ENCODE data around the gene ABCD1.
A peak's percentile ranks its signal among the peaks of the same experiment; 100 is the strongest.
"Not testable (repeated sequence)": the region's sequence is repeated elsewhere in the genome, so short reads cannot be mapped to it uniquely, and the experiment has no call there.

ABCD1 gene

DNA sequence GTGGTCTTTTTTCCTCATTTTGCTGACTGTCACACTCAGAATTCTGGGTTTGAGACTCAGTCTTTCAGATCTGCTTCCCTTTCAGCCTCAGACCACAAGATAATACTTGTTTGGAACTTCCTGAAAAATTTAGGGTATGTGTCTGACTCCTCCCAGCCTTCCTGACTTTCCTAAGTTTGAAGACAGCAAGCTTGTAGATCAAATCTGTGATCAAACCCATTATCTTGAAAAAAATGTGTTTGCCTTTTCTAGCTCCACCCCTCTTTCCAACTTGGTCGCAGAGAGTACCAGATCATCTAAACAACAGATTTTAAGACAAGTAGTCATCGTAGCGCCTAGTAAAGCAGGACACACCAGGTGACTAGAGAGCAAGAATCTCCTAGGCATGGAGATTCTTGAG lies 10.4 kb upstream of the ABCD1 start:
- no peak for DNase-seq

DNA sequence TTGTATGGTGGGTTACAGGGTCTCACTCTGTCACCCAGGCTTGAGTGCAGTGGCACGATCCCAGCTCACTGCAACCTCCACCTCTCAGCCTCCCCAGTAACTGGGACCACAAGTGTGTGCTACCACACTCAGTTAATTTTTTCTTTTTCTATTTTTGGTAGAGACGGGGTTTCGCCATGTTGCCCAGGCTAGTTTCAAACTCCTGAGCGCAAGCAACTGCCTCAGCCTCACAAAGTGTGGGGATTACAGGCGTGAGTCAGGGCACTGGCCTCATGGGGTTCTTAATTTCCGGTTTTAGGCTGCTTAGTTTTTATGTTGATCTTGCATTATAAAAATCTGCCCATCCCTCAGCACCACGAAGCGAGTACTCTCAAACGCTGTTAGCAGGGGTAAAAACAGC lies 7.2 kb upstream of the ABCD1 start:
- no peak for DNase-seq

DNA sequence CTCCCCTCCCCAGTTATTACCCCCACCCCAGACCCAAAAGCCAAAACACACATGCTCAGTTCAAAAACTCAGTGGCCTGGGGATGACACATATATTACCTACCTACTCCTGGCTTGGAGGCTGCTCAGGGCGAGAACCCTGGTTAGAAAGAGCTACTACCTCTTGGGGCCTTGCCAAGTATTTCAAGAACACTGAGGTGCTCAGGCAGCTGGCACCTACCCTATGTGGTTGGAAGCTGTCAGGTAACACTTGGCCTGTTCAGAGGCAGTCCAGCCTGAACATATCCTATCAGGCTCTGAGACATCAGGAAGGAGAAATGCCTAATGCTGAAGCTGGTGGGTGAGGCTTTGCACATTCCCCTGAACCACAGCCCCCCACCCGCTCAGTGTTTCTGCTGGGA lies 5.4 kb upstream of the ABCD1 start:
- no peak for DNase-seq

DNA sequence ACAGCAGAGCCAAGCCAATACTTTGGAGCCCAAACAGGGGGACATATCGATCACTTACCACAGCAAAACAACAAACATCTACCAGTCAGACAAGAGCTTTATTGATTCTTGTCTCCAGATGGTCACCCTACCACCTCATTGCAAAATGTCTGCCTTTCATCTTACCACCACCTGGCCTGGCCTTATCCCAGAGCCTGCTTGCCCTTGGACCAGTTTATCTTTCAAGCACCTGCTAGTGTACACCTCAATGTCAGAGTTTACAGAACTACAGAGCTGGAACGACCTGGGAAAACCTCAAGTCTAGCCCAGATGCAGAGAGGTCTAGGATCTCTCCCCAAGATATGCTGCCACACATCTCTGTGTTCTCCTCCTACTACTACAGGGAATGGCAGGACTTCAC lies 5.0 kb upstream of the ABCD1 start:
- DNase-seq: no peak

DNA sequence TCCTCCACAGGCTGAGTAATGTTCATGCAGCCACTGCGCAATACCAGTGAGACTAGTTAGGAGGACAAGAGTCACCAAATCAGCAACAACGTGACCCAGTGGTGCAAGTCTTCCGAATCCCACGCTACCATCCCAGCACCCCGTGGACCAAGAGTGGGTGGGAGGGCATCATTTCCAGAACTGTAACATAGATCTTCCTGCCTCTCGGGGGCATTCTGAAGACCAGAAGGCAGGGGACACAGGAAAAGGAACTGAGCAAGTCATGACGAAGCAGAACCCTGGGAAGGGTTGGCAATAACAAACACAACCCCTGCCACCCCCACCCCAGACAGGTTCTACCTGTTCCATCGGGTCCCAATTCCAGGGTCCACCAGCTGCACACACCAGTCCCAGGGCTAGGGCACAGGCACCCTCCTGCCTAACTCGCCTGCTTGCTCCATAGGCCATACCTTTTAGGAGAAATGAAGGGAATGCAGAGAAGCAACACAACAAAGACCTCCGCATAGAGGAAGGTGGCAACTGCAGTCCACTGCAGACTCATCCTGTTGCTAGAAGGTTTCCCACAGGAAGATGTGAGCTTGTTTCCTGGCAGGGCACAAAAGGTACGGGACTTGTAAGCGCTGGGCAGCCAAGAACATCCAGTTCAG lies 1.8 kb upstream of the ABCD1 start:
- DNase-seq: no peak

DNA sequence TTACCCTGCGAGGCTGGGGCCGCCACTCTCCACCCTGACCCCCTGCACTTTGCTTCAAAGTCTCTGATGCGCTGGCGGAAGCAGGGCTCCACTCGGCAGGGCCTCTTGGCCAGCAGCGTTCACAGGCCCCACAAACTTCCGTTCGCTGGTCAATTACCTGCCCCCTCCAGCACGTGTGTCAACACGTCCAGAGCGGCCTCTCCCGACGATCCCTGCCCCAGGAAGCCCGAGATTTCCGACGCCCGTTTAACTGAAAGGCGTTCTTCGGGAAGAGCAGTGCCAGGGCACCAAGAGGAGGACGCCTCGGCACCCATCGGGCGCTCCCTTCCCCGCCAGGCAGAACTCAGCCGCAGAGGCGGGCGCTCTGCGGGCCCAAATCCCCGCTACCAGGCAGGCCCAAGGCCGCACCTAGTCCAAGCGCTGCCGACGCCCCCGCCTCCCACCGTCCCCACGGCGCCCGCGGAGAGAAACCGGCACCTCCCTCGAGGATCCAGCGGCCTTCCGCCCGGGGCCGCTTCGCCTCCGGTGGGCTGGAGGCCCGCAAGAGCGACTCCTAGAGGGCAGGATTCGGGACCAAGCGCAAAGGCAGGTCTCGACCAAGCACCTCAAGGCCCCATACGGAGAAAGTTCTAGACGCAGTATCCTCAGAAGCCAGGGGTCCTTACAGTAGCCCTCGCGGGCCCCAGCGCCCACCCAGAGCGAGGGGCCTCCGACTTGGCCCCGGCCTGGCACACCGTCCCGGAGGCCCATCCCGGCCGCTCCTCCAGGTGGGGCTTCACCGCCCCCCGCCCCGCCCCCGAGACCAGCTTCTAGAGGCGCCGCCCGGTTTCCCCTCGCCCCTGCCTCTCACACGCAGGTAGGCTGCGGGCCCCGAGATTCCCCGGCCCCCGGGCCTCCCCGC lies 1.1 kb upstream of the ABCD1 start:
- DNase-seq: peak; percentile 43

DNA sequence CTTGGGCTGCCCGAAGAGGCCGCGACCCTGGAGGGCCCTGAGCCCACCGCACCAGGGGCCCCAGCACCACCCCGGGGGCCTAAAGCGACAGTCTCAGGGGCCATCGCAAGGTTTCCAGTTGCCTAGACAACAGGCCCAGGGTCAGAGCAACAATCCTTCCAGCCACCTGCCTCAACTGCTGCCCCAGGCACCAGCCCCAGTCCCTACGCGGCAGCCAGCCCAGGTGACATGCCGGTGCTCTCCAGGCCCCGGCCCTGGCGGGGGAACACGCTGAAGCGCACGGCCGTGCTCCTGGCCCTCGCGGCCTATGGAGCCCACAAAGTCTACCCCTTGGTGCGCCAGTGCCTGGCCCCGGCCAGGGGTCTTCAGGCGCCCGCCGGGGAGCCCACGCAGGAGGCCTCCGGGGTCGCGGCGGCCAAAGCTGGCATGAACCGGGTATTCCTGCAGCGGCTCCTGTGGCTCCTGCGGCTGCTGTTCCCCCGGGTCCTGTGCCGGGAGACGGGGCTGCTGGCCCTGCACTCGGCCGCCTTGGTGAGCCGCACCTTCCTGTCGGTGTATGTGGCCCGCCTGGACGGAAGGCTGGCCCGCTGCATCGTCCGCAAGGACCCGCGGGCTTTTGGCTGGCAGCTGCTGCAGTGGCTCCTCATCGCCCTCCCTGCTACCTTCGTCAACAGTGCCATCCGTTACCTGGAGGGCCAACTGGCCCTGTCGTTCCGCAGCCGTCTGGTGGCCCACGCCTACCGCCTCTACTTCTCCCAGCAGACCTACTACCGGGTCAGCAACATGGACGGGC lies 579 bp downstream of the ABCD1 start:
- no peak for DNase-seq

DNA sequence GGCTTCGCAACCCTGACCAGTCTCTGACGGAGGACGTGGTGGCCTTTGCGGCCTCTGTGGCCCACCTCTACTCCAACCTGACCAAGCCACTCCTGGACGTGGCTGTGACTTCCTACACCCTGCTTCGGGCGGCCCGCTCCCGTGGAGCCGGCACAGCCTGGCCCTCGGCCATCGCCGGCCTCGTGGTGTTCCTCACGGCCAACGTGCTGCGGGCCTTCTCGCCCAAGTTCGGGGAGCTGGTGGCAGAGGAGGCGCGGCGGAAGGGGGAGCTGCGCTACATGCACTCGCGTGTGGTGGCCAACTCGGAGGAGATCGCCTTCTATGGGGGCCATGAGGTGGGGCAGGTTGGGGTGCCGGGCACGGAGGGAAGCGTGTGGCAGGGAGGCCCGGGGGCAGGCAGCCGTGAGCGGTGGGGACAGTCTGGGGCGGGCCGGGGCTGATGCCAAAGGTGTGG lies 1.2 kb downstream of the ABCD1 start:
- DNase-seq: no peak

DNA sequence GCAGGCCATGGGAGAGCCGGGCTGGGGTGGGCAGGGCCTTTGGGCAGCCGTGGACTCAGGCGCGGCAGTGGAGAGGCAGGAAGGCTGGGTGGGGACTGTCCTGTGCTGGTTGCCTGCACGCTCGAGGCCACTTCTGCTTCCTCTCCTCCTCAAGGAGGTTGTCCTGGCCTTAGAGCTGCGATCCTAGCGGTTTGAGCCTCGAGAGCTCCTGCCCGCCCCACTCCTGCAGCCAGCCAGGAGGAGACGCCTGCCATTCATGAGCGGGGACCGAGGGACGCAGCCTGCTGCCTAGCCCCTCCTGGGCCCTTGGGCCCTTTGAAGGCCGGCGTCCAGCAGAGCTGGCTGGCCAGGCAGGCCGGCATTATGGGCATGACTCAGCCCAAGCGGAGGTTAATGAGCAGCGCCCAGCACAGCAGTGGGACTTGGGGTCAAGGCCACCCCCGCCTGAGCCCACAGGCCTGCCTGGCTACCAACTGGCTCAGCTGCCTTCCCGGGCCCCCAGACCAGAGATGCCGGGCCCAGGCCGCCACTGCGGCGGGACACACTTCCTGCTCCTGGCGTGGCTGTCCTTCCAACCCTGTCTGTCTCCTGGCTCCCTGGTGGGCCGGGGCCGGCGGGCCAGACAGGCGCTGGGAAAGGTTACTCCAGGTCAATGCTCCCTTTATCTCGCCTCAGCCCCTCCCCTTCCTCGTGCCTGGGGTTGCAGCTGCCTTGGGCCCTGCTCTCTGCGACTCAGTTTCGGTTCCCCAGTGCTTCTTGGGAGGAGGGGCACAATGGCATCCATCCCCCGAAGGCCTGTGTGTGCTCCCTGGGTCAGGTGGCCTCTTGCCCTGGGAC lies 1.8 kb downstream of the ABCD1 start:
- DNase-seq: peak; percentile 38

DNA sequence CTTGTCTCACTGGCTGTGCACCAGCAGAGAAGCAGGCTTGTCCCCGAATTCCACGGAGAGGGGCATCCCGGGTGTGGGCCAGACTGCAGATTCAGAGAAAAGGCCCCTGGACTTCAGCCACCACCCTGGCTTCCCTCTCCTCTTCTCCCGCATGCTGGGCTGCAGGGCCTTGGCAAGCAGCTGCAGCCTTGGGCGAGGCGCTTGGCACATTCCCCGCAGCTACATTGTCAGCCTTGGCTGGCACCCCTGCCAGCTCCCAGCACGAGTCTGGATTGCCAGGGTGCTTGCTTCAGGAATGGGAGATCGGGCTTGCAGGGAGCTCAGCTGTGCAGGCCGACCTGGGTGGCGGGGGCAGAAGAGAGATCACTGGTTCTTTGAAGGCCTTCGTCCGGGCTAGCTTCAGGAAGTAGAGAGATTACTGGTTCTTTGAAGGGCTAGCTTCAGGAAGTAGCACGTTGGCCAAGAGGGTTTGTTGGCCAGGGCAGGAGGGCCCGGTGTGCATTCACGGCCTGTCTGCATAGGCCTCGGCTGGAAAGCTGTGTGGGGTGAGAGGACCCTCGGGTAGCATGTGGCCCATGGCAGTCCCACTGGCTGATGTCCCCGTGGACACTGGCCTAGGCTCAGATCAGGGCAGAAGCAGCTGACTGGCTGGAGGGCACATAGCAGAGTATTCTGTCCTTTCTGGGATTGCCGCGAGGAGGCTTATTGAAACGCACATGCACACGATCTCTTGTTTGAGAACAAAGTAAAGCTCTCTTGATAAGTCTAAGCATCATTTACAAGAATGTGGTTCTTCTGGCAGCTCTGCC lies 2.7 kb downstream of the ABCD1 start:
- DNase-seq: no peak

DNA sequence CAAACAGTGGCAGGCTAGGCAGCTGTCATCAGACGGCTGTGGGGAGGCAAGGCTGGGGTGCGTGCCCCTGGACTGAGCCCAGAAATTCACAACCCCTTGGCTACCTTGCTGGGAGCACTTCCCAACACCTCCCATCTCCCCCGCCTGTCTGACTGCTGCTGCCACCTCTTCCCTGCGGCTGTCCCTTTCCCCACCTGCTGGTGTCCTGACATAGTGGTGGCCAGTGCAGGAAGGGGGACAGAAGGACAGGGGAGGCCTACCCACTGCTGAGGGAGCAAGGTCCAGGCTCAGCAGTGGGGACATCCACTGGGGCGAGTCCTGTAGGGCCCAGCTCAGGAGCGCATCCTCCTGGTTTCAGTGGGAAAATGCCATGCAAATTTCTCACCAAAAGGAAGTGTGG lies 3.4 kb downstream of the ABCD1 start:
- DNase-seq: no peak

DNA sequence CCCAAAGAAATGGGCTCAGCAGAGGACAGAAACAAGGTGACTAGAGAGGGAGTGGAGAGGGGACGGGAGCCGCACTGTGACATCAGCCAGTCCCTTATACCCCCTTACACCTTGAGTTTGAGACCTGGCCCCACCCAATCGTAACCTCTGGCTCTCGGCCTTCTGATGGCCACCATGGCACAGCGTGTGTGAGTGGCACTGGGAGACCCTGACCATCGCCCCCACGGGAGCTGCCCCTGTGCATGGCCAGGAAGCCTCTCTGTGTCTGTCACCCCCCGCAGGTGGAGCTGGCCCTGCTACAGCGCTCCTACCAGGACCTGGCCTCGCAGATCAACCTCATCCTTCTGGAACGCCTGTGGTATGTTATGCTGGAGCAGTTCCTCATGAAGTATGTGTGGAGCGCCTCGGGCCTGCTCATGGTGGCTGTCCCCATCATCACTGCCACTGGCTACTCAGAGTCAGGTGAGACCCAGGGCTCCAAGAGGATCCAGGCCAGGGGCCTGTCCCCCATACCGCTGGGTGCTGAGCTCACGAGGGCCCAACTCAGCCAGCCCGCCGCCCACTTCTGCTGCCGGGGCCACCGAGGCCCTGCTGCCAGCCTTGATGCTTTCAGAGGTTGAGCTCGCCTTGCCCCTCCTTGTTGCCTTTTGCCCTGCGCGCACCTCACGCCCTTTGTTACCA lies 4.4 kb downstream of the ABCD1 start:
- no peak for DNase-seq

DNA sequence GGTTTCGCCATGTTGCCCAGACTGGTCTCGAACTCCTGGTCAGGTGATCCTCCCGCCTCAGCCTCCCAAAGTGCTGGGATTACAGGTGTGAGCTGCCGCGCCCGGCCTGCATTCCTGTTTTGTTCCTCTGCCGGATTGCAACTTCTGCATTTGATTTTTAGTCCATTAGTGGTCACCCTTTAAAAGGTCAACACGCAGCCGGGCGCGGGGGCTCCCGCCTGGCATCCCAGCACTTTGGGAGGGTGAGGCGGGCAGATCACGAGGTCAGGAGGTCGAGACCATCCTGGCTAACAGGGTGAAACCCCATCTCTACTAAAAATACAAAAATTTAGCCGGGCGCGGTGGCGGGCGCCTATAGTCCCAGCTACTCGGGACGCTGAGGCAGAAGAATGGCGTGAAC lies 5.5 kb downstream of the ABCD1 start:
- not testable (repeated sequence) for DNase-seq

DNA sequence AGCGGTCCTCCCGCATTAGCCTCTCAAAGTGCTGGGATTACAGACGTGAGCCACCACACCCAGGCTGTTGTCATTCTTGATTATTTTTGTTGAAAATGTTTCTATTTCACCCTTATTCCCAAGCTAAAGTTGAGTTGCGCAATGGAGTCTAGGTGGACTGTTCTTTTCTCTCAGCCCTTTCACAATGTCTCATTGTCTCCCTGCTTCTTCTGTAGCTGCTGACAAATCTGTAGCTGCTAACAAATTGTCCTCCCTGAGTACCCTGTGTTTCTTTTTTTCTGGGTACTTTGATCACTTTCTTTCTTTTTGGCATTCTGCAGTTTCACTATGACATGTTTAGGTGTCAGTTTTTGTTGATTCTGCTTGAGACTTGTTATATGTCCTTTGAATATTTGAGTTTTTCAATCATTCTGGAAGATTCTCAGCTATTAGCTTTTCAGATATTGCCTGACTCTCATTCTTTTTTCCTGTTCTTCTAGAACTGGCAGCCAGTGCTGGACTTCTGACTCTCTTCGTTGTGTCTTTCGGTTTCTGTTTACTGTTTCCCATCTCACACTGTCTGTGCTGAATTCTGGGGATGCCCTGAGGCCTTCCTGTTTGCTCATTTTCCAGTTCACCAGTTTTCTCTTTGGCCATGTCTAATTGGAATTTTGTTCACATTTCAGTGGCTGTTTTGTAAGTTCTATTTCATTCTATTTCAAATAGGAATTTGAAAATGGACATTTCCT lies 6.6 kb downstream of the ABCD1 start:
- no peak for DNase-seq

DNA sequence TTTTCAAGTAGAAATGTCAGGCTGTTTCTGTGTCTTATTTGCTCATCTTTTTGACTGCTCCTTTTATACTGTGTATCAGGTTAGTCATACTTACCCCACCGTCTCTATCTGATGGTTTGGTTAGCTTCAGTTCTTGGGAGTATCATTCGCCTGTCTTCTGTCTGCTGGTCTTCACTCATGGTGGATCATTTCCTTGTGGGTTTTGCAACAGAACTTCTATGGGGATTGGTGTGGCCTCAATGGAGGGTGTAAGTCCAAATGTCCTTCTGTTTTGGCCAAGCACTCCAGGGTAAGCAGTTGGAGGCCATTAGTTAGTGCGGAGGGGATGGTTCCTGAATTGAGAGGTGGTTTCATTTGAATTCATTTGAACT lies 7.2 kb downstream of the ABCD1 start:
- no peak for DNase-seq

DNA sequence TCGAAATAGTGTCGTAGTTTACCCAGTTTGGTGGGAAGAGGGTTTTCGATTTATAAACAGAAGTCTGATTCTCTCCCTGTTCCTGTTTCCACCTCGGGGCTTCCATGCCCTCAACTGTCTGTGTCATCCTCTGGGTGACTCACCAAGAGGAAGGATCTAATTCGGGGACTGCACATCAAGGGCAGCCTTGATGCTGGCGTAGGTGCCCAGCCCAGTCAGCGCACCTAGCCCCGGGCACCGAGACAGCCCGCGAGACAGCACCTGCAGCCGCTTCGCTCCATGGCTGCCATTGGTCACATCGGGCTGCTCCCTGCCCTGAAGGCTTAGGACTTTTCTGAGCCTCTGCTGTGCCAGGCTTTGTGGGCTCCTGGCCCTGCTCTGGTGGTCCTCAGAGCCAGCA lies 7.7 kb downstream of the ABCD1 start:
- no peak for DNase-seq

DNA sequence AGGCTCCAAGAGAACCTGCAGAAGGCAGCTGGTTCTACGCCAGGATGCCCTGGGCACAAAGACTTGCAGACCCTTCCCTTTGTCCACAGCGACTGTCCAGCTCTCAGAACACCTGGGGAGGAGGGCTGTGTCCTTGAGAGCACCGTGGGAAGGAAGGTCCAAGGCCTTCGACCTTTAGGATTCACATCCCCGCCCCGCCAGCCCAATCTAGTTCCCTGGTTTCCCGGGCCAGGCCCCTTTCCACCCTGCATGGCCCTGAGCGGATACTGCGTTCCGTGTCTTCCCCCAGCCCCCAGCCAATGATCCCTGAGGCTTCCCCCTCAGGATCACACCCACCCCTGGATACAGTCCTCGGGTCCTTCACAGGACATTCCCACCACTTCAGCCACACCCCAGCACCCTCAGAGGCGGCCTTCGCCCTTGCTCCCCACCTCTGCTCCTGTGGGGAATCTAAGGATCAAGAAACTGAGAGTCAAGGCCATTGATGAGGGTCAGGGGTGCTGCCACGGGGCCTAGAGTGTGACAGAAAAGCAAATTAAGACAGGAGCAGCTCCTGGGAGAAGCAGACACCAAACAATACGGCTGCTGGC lies 9.1 kb downstream of the ABCD1 start:
- no peak for DNase-seq

DNA sequence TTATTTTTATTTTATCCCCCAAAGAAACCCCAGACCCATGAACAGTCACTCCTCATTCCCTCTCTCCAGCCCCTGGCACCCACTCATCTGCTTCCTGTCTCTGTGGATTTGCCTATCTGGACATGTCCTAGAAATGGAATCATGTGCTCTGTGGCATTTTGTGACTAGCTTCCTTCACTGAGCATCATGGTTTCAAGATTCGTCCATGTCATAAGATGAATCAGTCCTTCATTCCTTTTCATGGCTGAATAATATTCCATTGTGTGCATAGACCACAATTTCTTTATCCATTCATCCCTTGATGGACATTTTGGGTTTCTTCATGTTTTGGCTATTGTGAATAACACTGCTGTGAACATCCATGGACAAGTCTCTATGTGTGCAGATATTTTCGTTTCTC lies 10.2 kb downstream of the ABCD1 start:
- DNase-seq: no peak

DNA sequence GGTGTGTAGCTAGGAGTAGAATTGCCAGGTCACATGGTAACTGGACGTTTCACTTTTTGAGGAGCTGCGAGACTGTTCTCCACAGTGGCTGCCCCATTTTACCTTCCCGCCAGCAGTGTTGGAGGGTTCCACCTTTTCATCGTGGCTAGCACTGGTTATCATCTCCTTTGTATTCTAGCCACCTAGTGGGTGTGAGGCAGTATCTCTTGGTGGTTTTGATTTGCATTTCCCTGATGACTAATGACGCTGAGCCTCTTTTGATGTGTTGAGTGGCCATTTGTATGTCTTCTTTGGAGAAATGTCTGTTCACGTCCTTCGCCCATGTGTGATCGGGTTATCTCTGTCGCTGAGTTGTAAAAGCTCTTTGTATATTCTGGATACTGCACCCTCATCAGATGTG lies 10.6 kb downstream of the ABCD1 start:
- DNase-seq: no peak
